Thyroid gland (tissue), 4 donors: ENCODE measurements around the gene DUS1L.

Experiments
- CTCF ChIP-seq, 6 experiments: fragments of 200-600 bp in 3 of 6; fragments of 450-650 bp in 3 of 6; sonication (generic) in 3 of 6; IDR thresholded peaks; one replicate each; pipeline ENCODE4 v1.5.1; 2016 to 2019; ENCODE audit warnings: antibody characterized with exemption in 6 of 6, mild to moderate bottlenecking in 2 of 6, inconsistent platforms in 1 of 6, moderate library complexity in 1 of 6
- POLR2A ChIP-seq, 2 donors: fragments of 450-650 bp; IDR thresholded peaks; one replicate each; pipeline ENCODE4 v1.6.1; 2017; ENCODE audit warnings: antibody characterized with exemption in 2 of 2, mild to moderate bottlenecking in 2 of 2, moderate library complexity in 1 of 2

- TF ChIP-seq CTCF (IDR thresholded peaks at IDR 0.05) (no peak), POLR2A (IDR thresholded peaks at IDR 0.05) (no peak)
These were observed 18.2 kb downstream of the DUS1L start for GRCh38 chr17:82047379-82047778.
